ENCODE measurements around the gene LDLRAD3.
A peak's percentile ranks its signal among the peaks of the same experiment; 100 is the strongest.

The LDLRAD3 gene

DNA sequence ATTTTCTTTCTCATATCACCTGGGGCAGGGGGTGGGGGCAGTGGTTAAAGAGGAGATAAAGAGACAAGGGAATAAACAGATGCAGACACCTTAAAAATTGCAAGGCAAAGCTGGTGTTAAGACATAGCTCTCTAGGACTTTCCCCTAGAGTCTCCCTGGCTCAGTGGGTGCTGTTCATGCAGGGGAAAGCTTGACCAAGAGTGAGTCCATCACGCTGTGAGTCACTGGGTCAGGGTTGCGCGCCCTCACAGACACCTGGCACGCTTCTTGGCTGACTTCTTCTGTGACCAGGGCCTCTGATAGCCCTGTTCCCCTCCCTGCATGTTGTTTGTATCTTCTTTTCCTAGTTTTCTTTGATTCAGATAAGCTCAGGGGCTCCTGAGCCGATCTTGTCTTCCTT is 313.5 kb downstream of the LDLRAD3 start:
- no peak for DNase-seq

DNA sequence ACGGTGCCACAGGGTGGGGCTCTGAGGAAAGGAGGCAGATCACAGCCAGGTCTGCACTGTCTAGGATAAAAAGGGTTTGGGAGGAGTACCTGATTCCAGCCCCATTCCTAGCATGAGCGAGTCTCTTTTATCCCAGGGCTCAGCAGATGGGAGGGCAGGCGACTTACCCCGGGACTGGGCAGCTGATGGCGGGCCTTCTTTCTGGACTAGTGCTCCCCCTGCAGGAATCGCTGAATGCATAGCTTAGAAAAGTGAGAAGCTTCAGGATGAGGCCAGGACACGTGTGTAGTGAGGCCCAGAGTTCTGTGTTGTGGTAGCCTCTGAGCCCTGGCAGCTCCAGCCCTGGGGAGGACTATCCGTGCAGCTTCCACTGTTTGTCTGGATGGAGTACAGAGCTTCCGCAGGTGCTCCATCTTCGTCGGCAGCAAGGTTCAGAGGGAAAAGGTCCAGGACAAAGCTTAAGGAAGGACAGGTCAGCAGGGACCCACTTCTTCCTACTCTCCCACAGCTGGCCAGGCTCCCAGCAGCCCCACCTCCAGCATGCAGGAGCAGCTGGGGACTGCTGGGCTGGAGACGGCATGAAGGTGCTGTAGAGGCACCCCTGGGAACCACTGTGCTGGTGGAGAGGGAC is 315.0 kb downstream of the LDLRAD3 start:
- DNase-seq: peak; percentile 81 to 84

DNA sequence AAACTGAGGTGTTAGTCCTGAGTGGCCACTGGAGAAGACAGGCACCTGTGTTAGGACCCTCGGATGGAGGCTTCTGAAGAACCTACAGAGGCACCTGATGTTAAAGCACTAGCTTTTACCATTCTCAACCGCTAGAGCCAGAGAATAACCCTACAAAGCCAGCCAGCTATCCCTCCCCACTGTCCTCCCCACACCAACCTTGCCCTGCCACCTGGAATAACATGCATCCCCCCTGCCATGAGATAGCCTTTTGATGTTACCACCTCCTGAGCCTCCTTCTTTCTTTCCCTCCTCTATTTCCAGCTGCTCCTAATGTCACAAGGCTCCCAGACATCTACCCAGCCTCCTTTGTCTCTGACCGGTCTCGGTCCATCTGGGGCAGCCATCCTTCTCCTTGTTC is 317.2 kb downstream of the LDLRAD3 start:
- DNase-seq: no peak

DNA sequence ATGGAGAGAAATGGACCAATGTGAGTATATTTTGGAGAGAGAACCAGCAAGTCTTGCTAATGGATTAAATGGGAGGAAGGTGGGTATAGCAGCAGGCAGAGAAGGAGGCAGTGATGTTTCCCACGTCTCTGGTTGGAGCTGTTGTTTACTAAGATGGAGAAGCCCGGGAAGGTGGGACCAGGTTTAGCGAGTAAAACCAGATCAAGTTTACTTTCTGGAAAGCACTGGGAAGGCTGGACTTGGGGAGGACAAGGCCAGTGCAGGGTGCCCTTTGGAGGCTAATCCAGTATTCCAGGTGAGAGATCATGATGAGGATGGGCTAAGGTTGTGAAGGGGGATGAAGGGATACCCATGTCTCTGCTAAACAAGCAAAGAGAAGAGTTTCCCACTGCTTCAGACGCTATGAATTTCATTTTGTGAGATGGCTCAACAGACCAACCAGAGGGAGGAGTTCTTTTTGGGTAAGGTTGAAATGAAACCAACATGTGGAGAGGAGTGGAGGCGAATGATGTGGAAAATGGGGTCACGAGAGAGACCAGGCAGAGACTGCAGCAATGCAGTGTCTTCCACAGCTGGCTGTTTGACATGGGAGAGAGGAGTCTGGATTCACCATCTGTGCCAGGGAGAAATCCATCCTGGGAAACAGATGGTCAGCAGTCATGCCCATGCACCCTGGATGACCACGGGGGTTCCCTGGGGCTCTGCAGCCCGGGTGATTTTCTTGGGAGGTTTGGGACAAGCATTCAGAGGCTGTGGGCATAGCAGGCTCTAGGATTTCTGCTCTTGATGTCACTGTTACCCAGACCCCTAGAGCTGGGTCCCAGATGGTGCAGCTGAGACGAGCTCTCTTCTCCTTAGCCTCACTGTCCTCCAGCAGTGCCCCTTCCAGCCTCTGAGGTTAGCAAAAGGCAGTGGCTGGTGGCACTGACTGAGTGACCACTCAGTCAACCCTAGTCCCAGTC is 320.4 kb downstream of the LDLRAD3 start:
- DNase-seq: no peak

DNA sequence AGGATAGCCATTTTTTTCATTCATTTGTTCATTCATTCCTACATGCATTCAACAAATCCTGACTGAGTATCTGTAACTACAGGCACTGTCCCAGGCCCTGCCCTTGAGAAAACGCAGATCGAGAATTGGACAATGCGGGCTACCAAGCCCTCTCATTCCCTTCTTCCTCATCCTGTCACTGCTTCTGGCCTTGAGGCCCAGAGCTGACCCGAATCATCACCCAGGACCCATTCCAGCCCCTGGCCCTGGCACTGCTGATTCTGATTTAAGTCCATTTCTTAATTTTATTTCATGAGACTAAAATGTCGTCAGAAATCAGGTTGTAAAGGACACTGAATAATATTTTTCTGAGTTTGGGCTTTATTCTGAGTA is 321.1 kb downstream of the LDLRAD3 start:
- no peak for DNase-seq

DNA sequence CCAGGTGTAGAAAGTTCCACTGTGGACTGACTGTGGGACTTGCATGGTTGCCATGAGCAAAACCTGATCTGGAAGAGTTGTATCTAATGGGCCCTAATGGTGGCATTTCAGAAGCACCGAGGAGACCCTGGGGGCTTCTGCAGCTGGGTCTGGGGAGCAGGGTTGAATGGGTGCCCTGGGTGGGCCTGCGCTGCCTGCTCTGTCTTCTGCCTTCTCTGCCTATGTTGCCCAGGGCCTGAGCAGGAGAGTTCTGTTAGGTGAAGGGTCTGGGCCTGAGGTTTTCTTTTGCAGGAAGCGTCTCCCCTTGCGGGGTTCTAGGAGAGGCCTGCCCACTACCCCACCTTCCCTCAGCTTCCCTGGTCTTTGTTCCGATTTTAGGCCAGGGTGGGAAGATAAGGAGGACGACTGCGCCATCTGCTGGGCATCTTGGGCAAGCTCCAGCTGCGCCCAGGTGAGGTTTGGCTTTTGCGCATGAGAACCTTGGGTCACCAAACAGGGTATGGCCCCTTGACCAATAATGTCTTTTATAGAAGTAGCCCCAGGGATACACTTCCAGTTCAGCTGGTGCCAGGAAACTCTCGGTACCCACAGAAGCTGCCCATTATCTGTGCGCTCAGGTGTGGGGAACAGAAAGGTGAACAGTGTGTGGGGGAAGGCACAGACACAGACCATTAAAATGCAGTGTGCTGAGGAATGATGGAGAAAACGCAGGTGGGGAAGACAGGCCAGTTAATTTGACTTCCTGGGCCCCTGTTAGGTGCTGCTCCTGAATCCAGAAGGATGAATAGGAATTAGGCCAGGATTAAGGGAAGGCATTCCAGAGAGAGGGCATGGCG is 322.1 kb downstream of the LDLRAD3 start:
- DNase-seq: peak; percentile 41 to 43

DNA sequence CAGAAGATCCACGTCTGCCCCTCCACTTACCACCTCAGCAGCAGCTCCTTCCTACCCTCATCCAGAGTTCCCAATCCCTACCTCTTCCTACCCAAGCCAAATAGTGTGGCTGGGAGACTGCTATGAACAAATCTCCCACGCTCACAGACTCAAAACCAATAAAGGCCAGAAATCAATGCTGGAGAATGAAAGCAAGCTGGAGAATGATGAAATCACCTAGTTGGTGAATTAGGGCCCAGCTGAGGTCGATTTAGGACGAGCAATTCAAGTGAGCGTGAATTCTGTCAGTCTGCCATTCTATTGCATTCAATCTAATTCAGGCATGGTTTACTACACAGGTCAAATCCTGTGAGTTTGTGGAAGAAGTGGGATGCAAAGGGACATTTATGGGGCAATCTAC is 322.9 kb downstream of the LDLRAD3 start:
- no peak for DNase-seq

DNA sequence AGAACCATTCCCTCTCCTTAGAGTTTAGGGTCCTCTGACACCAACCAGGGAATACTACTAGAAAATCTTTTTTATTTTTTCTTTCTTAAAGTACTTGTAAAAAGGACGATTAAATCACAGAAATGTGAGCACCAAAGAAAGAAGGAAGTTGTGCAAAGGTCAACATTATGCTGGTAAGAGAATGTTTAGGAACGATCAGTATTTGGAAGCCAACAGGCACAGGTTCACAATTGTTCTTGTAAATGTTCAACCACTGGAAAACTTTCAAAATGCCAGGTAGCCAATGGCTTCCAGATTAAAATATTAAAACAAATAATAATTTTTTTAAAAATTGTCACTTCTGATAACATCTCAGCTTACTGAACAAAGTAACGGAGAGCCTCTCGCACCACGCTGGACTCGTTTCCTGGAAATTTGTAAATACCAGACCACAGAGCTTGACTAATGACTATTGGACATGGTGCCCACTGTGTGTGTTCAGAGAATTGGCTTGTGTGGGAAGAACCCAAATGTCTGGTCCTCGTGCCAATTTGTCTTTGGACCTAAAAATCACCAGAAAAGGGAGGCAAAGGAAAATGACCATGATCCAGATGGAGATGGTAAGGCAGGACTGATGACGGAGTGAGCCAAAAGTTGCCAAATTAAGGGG is 324.6 kb downstream of the LDLRAD3 start:
- DNase-seq: no peak

DNA sequence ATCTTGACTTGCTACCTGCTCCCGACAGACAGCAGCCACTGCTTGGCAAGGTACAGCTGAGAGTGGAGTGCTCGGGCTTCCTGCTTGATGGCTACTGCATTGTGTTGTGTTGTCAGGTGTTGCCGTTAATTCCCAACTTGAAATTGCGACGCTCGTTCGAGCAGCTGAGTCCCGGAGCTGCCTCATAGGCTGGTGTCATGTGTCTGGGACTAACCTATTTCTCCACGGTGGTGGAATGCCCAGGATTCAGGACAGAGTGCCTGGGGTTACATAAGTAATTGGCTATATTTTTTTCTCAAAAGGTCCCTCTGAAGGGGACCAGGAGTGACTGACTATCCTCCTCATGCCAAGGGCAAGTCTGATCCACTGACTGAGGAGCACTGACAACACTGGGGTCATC is 326.8 kb downstream of the LDLRAD3 start:
- DNase-seq: no peak

DNA sequence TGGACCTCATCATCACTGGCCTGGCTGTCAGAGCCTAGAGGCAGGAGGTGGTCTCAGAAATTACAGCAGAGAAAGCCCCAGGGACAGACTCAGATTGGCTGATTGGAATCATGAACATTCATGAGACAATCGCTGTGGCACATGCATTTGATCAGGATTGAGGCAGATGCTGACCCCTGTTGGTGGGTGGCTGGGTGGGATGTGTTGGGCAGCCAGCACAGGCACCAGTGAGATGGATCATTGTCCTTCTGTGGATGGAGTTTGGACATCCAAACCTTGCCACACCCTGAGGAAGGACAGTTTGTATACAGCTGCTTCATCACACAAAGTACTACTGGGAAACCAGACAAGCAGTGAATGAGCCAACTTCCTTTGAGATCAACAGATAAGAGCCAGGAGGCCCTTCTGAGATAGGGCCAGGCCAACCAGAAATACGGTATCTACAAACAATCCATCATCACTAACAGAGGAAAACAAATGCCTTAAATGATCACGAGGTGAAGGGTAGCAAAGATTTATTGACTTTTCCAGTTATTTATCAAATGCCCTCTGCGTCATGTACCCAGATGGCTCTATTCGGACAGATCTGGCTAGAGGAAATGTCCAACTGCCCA is 328.0 kb downstream of the LDLRAD3 start:
- no peak for DNase-seq

DNA sequence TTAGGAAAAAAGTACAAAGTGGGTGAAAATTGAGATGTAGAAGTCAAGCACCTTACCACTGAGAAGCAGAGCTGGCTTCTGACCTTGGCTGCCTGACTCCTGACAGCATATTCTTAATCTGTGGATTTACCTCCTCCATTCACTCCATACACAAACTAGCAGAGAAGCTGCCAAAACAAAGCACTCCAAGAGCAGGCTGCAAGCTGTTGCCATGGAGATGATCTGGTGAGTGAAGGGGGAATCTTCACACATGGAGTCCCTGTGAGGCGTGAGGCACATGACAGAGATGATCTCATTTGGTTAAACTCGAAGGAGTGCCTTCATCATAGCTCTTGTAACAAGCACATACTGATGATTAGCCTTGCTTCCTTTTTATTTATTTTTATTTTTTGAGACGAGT is 329.2 kb downstream of the LDLRAD3 start:
- no peak for DNase-seq

DNA sequence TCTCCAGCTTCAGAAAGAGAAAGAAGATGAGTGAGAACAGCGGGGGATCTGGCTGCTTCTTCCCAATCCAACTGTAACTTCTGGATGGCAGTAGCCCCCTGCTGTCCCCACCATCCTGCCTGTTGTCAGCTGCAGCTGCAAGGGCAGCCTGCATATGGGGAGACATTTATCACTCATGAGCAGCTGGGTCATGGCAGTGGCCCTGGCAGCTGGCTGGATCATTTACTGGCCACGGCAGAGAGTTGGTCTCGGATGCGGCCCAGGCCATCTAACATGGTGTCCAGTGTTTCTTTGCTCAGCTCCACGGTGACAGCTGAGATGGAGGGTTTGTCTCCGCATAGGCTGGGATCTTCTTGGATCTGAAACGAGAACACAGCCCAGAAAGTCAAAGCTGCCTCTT is 330.6 kb downstream of the LDLRAD3 start:
- DNase-seq: no peak

DNA sequence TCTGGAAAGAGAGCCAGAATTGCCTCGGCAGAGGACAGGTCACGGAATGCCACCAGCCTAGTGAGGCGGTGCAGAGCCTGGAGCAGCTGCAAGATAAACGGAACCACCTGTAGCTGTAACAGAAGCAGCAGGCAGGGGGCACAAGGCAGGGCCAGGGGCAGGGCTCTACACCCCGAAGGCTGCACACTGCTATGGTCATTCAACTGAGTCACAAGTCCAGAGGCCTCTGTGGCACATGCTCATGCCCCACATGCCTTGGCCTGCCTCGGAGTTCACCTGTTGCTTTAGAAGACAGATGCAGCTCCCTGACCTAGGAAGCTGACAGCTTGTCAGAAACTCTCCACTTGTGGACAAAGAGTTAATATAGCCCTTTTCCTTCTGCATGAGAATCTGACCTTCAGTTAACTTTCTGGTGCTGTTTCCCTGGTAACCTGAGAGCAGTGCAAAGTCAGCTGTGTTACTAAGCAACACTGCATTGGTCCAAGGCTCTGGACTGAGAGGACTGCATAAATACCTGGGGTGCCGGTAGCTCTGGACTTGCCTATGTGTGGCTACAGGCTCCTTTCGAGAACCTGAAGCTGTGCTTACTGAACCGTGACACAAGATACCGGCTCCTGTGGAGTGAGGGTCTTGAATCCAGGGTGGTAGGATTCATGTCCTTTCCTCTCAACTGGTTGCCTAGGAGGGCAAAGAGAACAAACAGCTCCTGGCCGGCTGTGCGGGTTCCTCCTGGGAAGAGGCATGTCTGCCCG is 334.8 kb downstream of the LDLRAD3 start:
- no peak for DNase-seq

DNA sequence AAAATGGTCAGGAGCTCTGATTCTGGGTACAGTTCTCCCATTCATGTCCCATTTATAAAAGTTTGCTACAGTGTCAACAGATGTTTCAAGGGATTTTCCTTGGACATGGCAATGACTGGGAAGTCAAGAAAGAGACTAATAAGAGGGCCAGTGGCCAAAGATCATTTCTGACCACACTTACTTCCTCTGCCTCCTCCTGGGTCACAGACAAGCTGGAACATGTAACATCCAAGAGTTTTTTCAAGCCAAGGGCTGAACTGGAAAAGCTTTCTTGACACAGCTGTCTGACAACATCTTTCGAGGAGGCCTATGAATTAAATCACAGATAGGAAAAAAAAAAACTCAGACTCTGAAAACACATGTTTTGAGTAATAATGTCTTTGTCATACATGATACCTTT is 336.7 kb downstream of the LDLRAD3 start:
- DNase-seq: no peak

All from Kasumi-1 (cell line).